SK-N-MC (cell line): ENCODE data around the gene ASPSCR1.

Source experiments
- EZH2 ChIP-seq: fragments of 200-600 bp; sonication (generic); IDR thresholded peaks from one replicate; pipeline ENCODE4 v1.6.1; 2017; ENCODE audit warnings: antibody characterized with exemption
- POLR2AphosphoS5 ChIP-seq: IDR thresholded peaks from 2 replicates; pipeline ENCODE4 v1.6.1; 2012; ENCODE audit warnings: mild to moderate bottlenecking, low read depth, low read length, borderline replicate concordance

- TF ChIP-seq EZH2: no peak
- no peak for TF ChIP-seq POLR2AphosphoS5
Measured at GRCh38 chr17:81984773-81985410, 7.5 kb downstream of the ASPSCR1 start.
